Central memory CD8-positive, alpha-beta T cell (primary cell): ENCODE data around the gene OSBPL2.

ENCODE experiments used
- ATAC-seq: fragments of 150-1000 bp; cut with Tn5 transposase; replicated peaks from 2 replicates; pipeline ENCODE4 v1.10.0; 2022; ENCODE audit warnings: mild to moderate bottlenecking, moderate FRiP score, moderate number of reproducible peaks; ENCODE audit not compliant: poor library complexity, severe bottlenecking; ENCODE audit errors: extremely low read depth
- DNase-seq, 2 donors: peaks; one replicate each; pipeline ENCODE4 v3.0.0; 2021; ENCODE audit warnings: low spot score in 2 of 2
- H3K27ac Mint-ChIP-seq: one replicate; pipeline ENCODE4 v1.8.0; 2022; ENCODE audit warnings: low read depth, mild to moderate bottlenecking, moderate library complexity, mixed read lengths
- H3K27me3 Mint-ChIP-seq: one replicate; pipeline ENCODE4 v1.8.0; 2022; ENCODE audit warnings: mixed read lengths
- H3K36me3 Mint-ChIP-seq: one replicate; pipeline ENCODE4 v1.8.0; 2022; ENCODE audit warnings: mild to moderate bottlenecking, moderate library complexity, mixed read lengths; ENCODE audit not compliant: insufficient read depth
- H3K4me1 Mint-ChIP-seq: one replicate; pipeline ENCODE4 v1.8.0; 2022; ENCODE audit warnings: mixed read lengths
- H3K4me3 Mint-ChIP-seq: one replicate; pipeline ENCODE4 v1.8.0; 2022; ENCODE audit warnings: mild to moderate bottlenecking, moderate library complexity, mixed read lengths
- H3K9me3 Mint-ChIP-seq: one replicate; pipeline ENCODE4 v1.8.0; 2022; ENCODE audit warnings: mixed read lengths

Gene OSBPL2

DNA sequence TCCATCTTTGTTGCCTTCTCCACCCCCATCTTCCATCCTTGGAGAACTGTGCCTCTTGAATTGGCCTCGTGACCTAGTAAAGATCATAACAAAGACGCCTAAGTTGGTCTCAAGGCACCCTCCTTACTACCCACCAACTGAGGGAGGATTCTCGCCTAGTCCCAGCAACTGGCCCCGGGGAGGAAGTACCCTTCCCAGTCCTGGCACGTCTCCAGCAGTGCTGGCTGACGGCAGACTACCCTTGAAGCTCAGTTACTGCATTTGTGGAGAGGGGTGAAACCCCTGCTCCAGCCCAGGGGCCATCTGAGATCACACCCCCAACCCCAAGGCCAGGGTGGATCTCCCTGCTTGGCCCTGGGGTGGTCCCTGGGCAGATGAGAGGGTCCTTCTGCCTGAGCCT is 2.1 kb upstream of the OSBPL2 start:
- H3K9me3 Mint-ChIP-seq: no peaks in the 10 kb centered on the region
- H3K36me3 Mint-ChIP-seq: peaks cover 1% of the 10 kb centered on the region
- no peaks in the 10 kb centered on the region for H3K27me3 Mint-ChIP-seq
- DNase-seq (no peak), ATAC-seq (no peak)
- H3K4me1 Mint-ChIP-seq: peaks cover 14% of the 10 kb centered on the region
- no peak overlapping the region for H3K4me3 Mint-ChIP-seq
- H3K27ac Mint-ChIP-seq: no peak overlapping the region

DNA sequence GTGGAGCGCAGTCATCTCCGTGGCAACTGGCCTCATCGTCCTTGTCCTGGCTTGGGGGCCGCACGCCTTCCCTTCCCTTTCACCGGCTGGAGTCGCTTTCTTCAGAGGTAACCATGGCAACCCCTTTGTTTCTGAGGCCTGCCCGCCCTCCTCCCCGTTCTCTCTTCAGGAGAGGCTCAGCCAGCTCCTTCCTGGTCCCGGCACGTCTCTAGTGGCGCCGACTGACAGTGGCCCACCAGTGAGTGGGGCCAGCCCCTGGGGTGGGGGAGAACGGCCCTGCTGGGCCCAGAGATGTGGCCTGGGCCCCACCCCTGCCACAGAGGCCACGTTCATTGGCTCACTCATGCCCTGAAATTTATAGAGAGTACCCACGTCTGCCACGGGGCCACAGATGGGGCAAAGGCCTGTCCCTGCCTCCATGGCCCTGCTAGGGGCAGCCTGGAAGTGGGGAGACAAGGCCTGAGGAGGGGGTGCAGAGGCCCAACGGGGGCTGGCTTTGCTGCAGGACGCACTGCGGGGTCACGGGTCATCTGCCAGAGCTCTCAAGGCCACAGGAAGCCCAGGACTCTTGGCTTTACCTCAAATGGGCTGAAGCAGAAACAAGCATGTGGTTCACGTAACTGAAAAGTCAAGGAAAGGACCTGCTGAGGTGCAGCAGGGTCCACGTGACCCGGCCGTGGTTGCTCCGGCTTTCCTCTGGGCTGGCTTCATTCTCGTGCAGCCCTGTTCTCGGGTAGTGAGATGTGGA is 1.4 kb upstream of the OSBPL2 start:
- H3K4me1 Mint-ChIP-seq: peaks cover 22% of the 10 kb centered on the region
- H3K27ac Mint-ChIP-seq: no peak overlapping the region

GRCh38 chr20:62237514-62237800 is 864 bp upstream of the OSBPL2 start:
- DNase-seq: no peak
- H3K36me3 Mint-ChIP-seq: peaks cover 2% of the 10 kb centered on the region
- H3K4me1 Mint-ChIP-seq: peaks cover 27% of the 10 kb centered on the region
- no peaks in the 10 kb centered on the region for H3K9me3 Mint-ChIP-seq
- H3K4me3 Mint-ChIP-seq: peak overlapping the region; percentile 79
- H3K27ac Mint-ChIP-seq: peak overlapping the region; percentile 89
- ATAC-seq: no peak
- no peaks in the 10 kb centered on the region for H3K27me3 Mint-ChIP-seq

More for the DNA sequence above, 1.4 kb upstream of the OSBPL2 start:
- no peaks in the 10 kb centered on the region for H3K9me3 Mint-ChIP-seq
- H3K4me3 Mint-ChIP-seq: no peak overlapping the region
- H3K36me3 Mint-ChIP-seq: peaks cover 2% of the 10 kb centered on the region
- DNase-seq (no peak), ATAC-seq (no peak)
- H3K27me3 Mint-ChIP-seq: no peaks in the 10 kb centered on the region

GRCh38 chr20:62238569-62239277 is 402 bp downstream of the OSBPL2 start:
- no peaks in the 10 kb centered on the region for H3K27me3 Mint-ChIP-seq
- H3K4me1 Mint-ChIP-seq: peaks cover 34% of the 10 kb centered on the region
- peak overlapping the region; percentile 89 for H3K27ac Mint-ChIP-seq
- ATAC-seq (no peak), DNase-seq (no peak)
- no peaks in the 10 kb centered on the region for H3K9me3 Mint-ChIP-seq
- peak overlapping the region; percentile 79 for H3K4me3 Mint-ChIP-seq
- peaks cover 2% of the 10 kb centered on the region for H3K36me3 Mint-ChIP-seq

DNA sequence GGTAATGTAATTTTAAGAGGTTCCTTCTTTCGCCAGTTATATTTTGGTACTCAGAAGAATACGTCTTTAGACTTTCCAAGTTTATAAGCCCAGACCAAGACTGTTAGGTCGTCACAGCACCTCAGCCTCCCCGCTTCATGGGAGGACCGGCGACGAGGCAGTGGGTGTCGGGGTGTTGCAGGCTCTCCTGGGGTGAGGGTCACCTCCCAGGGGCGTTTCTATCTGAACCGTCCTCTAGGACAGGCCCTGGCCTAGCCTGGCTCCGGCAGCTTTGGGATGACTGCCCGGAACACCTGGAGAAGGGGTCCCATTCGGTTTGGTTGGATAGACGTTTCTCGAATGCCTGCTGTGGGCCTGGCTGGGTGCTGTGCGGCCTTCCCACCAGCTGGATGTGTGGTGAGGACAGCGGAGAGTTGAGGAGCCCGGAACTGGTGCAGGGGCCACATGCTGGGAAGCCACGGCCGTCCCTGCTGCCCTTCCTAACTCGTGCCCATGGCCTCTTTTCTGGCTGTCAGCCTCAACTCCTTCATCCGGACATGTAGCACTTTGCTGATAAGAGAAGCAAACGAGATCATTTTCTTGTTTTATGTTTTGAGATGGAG is 1.1 kb downstream of the OSBPL2 start:
- no peaks in the 10 kb centered on the region for H3K27me3 Mint-ChIP-seq
- H3K9me3 Mint-ChIP-seq: no peaks in the 10 kb centered on the region
- peaks cover 4% of the 10 kb centered on the region for H3K36me3 Mint-ChIP-seq
- no peak for ATAC-seq
- H3K27ac Mint-ChIP-seq: peak overlapping the region; percentile 85
- DNase-seq: no peak
- H3K4me1 Mint-ChIP-seq: peaks cover 34% of the 10 kb centered on the region
- peak overlapping the region; percentile 78 for H3K4me3 Mint-ChIP-seq

- no peak for ATAC-seq
- no peaks in the 10 kb centered on the region for H3K27me3 Mint-ChIP-seq
- H3K36me3 Mint-ChIP-seq: peaks cover 5% of the 10 kb centered on the region
- peaks cover 34% of the 10 kb centered on the region for H3K4me1 Mint-ChIP-seq
- no peak for DNase-seq
- H3K4me3 Mint-ChIP-seq: peak overlapping the region; percentile 78
- H3K27ac Mint-ChIP-seq: peak overlapping the region; percentile 85
- no peaks in the 10 kb centered on the region for H3K9me3 Mint-ChIP-seq
These were observed 1.8 kb downstream of the OSBPL2 start for GRCh38 chr20:62240020-62240685.

- H3K4me3 Mint-ChIP-seq: no peak overlapping the region
- no peak overlapping the region for H3K27ac Mint-ChIP-seq
These were observed 3.2 kb downstream of the OSBPL2 start for GRCh38 chr20:62241506-62241905.

DNA sequence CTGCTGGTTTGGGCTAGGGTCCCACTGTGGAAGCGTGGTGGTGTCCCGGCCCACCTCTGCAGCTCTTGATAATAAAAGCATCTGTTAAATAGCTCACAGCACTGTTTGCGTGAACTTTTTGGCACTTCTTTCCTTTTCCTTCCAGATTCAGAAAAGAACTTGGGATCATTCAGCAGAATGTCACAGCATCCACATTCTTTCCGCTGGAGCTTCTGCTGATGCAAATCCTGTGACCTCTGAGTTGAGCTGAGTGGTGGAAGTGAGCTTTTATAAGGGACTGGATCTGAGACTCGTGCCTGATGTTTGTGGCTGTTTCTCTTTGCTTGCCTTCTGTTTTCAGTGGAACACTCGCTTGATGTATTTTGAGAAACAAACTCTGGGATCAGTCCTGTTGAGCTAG is 3.9 kb downstream of the OSBPL2 start:
- H3K36me3 Mint-ChIP-seq: peaks cover 5% of the 10 kb centered on the region
- H3K27me3 Mint-ChIP-seq: no peaks in the 10 kb centered on the region
- DNase-seq (no peak), ATAC-seq (no peak)
- H3K27ac Mint-ChIP-seq: peak overlapping the region; percentile 56
- no peak overlapping the region for H3K4me3 Mint-ChIP-seq
- H3K4me1 Mint-ChIP-seq: peaks cover 46% of the 10 kb centered on the region
- H3K9me3 Mint-ChIP-seq: no peaks in the 10 kb centered on the region

More at GRCh38 chr20:62241506-62241905, 3.2 kb downstream of the OSBPL2 start:
- no peak for DNase-seq
- Mint-ChIP-seq H3K36me3 (peaks cover 5% of the 10 kb centered on the region), H3K9me3 (no peaks in the 10 kb centered on the region), H3K4me1 (peaks cover 39% of the 10 kb centered on the region), H3K27me3 (no peaks in the 10 kb centered on the region)
- no peak for ATAC-seq

- Mint-ChIP-seq H3K36me3 (peaks cover 5% of the 10 kb centered on the region), H3K9me3 (no peaks in the 10 kb centered on the region), H3K27me3 (no peaks in the 10 kb centered on the region), H3K4me1 (peaks cover 42% of the 10 kb centered on the region), H3K4me3 (no peak overlapping the region), H3K27ac (peak overlapping the region; percentile 56)
- no peak for DNase-seq
- ATAC-seq: no peak
These were observed 4.8 kb downstream of the OSBPL2 start for GRCh38 chr20:62243106-62243505.

DNA sequence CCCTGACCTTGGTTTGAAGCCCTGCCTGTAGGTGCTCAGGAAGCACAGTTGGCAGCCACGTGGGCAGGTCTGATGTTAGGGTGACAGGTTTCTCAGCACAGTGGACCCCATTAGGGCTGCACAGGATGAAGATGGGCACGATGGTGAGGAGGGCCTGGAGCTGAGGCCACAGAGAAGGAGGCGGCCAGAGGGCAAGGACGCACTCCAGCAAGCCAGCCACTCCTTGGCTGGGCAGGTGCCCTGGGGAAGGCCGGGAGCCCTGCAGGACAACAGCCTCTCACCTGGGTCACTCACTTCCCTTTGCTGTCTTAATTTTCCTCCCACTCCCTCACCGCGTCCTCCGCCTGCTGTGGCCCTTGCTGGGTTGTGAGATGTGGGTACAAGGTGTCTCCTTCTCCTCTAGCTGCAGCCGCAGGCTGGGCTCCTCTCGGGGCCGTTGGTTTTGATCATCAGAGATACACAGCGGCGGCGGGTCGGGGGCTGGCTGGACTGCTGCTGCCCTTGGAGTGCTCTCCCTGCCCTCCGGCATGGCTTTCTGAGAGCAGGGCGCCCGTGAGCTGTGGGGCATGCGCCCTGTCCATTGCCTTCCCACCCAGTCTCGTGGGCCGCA is 5.7 kb downstream of the OSBPL2 start:
- Mint-ChIP-seq H3K27me3 (no peaks in the 10 kb centered on the region), H3K4me1 (peaks cover 41% of the 10 kb centered on the region), H3K27ac (no peak overlapping the region), H3K9me3 (no peaks in the 10 kb centered on the region), H3K36me3 (peaks cover 5% of the 10 kb centered on the region), H3K4me3 (no peak overlapping the region)
- ATAC-seq (no peak), DNase-seq (no peak)

- ATAC-seq: no peak
- Mint-ChIP-seq H3K9me3 (no peaks in the 10 kb centered on the region), H3K27me3 (no peaks in the 10 kb centered on the region), H3K4me3 (no peak overlapping the region), H3K27ac (no peak overlapping the region), H3K4me1 (peaks cover 41% of the 10 kb centered on the region), H3K36me3 (peaks cover 5% of the 10 kb centered on the region)
- DNase-seq: no peak
These were observed 6.4 kb downstream of the OSBPL2 start for GRCh38 chr20:62244644-62245108.

GRCh38 chr20:62245911-62246280 is 7.6 kb downstream of the OSBPL2 start:
- Mint-ChIP-seq H3K9me3 (no peaks in the 10 kb centered on the region), H3K27me3 (no peaks in the 10 kb centered on the region), H3K4me1 (peaks cover 44% of the 10 kb centered on the region), H3K27ac (no peak overlapping the region), H3K36me3 (peaks cover 5% of the 10 kb centered on the region), H3K4me3 (no peak overlapping the region)
- DNase-seq (no peak), ATAC-seq (no peak)
